NCI-H2029 treated with DMSO at 0.1 percent for 48 hours (cell line): ENCODE measurements around the gene UBE3A.

Source experiments
- DNase-seq: peaks from one replicate; lab custom pipeline; 2025; lab: John Stamatoyannopoulos, UW

The UBE3A gene

DNA sequence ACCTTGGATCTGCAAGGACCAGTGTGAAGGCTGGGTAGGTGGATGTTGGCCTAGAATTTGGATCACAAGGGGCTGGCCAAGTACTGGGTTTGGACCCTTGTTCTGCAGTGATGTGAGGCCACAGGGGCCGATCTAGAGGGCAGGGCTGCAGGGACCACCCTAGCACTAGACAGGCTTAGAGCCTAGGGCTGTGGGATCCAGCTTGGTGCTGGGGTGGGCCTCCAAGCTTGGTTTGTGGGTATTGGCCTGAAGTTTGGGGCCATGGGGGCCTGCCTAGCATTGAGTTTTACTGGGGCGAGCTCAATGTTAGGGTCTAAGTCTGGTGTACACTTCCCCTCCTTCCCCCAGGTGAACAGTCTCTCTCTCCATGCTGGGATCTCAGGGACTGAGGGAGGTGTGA lies 36.5 kb downstream of the UBE3A start:
- no peak for DNase-seq

DNA sequence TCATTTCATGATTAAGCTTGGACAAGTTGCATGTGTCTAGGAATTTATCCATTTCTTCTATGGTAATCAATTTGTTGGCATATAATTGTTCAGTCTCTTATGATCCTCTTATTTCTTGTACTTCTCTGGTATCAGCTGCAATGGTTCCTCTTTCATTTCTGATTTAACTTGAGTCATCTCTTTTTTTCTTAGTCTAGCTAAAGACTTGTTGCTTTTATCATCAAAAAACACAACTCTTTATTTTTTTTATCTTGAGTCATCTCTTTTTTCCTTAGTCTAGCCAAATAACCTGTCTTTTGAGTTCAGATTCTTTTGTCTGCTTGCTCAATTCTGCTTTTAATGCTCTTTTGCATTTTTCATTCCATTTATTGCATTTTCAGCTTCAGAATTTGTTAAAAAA lies 37.3 kb downstream of the UBE3A start:
- no peak for DNase-seq

DNA sequence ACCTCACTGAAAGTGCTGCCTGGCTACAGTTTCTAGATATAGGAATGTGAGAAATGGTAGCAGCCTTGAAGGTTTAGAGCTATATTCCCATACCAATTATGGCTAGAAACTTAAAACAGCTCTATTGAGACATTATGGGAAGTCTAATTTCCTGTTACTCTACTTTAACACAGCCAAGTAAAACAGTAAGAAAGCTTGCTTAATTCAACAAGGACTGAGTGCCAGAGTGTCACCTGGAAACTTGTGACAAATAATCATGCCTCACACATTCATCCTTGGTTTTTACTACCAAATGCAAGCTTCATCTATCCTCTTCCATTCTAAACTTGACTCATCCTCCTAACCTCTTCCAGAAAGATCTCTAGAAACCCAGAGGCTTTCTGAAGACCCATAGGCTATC lies 41.7 kb downstream of the UBE3A start:
- no peak for DNase-seq

- DNase-seq = no peak
Measured at GRCh38 chr15:25394898-25395297, 43.9 kb downstream of the UBE3A start.

- DNase-seq = no peak
Measured at GRCh38 chr15:25392806-25393205, 46.0 kb downstream of the UBE3A start.

GRCh38 chr15:25391971-25392721 lies 46.7 kb downstream of the UBE3A start:
- no peak for DNase-seq

DNA sequence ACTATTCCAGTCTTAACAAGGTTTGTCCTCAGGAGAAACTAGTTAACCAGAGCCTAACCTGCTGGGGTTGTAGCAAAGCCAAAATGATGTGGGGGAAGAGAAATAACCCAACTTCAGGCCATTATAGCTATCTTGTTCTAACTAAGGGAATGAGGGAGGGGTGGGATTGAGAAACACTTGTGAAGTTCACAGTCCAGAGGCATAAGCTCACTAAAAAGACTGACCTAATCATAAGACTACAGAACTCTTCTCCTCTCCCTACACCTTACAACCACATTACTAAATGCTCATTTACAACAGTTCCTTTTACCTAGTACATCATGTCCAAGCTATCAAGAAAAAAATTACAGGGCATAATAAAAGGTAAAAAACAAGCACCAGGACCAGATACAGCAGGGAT lies 52.8 kb downstream of the UBE3A start:
- DNase-seq = no peak

DNA sequence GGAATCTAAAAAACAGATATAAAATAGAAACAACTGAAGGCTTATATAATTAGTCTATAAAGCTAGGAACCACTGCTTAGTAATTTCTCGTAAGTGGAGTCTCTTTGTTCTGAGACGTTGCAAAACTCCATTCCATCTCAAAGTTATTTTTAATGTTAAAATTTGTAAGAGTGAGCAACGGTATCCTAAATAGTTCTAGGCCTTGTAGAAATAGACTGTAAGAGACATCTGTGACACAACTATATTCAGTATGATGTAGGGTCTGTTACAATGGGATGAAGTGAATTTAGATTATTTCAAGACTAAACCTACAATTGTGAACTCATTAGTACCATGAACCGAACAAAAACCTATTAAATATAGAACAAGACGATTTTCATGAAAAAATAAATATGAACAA lies 57.2 kb downstream of the UBE3A start:
- DNase-seq = no peak

GRCh38 chr15:25378501-25378901 lies 60.3 kb downstream of the UBE3A start:
- DNase-seq = no peak

GRCh38 chr15:25375557-25375956 lies 63.3 kb downstream of the UBE3A start:
- no peak for DNase-seq

DNA sequence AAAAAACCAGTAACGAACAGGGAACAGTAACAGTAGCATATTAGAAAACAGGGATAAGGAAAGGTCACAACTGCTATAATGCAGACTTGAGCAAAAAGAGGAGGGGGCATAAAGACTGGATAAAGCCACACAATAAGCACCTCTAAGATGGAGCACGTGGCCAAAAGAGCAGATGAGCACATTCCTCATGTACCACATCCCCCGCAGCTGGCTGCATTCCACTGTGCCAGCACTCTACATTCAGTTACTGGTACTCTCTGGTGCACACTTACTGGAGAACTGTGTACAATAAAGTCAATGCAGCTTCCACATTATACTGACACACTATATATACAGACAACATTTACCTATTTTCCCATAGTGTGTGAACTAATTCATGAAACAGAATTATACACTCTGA lies 64.7 kb downstream of the UBE3A start:
- no peak for DNase-seq

DNA sequence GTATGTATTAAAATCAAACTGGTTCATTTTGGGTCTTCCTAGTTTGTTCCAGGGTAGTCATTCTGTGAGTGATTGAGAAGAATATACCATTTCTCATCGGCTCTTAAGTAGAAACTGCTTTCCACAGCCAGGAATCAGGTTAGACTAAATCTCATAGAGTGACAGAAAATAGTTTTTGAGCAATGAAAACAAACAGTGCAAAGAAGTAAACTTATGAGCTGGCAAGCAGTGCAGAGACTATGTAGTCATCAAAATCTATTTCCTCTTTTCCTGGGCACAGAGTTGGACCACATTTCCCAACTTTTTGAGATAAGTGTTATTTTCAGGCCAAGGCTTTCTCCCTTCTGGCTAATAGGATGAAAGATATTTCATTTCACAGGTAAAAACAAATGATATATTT lies 66.5 kb downstream of the UBE3A start:
- DNase-seq = no peak

DNA sequence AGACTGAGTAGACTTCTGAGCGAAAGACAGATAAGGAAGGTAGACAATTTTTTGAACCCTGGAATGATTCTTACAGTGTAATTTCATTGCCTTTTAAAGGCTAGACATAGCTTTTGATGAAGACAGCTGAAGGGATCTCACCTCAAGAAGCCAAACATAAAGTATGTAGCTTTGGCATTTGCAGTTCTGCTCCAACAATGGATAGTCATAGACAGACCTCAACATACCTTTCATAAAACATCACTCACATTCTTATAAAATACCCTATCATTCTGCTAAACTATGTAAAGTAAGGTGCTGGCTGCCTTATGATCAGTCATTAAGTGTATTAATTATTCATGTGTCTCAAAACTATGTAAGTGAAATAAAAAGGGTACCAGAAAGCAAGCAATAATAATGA lies 70.0 kb downstream of the UBE3A start:
- no peak for DNase-seq

GRCh38 chr15:25366058-25366457 lies 72.8 kb downstream of the UBE3A start:
- DNase-seq = no peak

DNA sequence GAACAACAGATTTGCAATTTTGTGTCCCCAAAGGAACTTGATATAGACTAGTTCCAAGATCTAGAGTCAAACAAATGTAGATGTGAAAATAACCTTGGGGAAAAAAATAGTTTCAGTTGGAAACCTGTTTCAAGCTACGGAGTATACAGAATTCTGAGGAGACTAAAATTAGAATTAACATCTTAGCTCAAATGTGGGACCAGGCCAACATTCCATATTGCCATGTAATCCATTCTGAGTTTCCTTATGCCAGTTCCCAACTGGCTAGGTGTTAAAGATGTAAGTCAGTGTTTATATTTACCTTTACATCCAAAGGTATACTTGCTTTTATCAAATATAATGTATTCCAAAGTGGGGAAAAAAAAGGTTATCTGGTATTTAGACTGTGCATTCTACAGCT lies 76.3 kb downstream of the UBE3A start:
- no peak for DNase-seq

- DNase-seq = no peak
Measured at GRCh38 chr15:25347707-25348106, 91.1 kb downstream of the UBE3A start.

DNA sequence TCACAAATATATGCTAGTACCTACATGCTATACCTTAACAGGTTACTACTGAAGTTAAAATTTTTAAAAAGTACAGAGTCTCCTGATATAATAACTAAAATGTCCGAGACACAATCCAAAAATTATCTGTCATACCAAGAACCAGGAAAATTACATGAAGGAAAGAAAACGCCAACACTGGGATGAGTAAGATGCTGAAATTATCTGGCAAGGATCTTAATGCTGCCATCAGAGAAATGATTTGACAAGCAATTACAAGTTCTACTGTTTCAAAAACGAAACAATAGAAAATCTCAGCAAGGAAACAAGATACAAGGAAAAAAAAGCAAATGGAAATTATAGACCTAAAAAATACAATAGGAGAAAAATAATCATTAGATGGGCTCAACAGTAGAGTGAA lies 92.5 kb downstream of the UBE3A start:
- no peak for DNase-seq

DNA sequence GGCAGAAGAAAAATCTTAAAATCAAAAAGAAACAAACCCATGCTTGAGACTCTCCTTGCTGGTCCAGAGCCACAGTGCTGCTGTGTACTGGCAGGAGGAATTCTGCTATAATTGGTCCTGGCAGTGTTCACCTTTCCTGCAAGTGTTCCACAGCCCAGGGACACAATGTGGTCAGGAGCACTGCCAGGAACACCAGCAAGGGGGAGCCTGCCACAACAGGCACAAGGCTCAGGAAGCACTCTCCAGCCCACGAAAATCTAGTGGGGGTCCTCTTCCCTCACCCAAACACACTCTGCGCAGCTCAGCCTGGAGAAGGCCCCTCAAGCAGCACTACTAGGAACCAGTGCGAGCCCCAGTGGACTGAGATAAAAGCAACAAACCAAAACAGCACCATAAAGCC lies 92.9 kb downstream of the UBE3A start:
- no peak for DNase-seq

- no peak for DNase-seq
Measured at GRCh38 chr15:25342629-25343028, 96.2 kb downstream of the UBE3A start.

DNA sequence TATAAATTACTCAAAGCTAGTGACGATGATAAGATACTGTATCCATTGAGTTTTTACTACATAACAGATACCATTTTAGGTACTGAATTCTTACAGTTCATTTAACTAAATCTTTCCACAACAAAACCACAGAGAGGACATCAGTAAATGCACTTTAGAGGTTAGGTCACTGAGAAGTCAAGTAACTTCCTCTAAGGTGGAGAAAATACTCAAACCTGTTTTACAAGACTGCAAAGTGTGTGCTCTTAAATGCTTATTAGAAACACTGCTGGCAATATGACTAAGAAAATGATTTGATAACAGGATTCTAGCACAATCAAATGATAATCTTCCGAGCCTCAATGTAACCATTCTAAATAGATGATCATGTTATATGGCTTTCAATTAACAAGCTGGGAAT lies 99.4 kb downstream of the UBE3A start:
- DNase-seq = no peak

DNA sequence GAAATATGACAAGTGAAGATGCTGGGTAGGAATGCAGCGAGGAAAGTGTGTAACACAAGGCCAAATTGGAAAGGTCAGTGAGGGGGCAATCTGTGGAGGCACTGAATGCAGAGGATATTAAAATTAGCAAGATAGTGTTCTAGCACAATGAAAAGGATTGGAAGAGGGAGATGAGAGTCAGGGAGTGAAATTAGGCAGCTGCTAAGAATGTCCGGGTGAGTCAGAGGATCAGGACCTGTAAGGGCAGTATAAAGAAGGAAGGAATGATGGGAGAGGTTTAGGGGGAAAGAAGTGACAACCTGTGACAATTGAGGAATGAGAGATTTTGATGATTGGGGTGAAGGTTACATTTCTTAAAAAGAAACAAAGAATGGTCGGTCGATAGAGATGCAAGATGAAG lies 103.5 kb downstream of the UBE3A start:
- no peak for DNase-seq

DNA sequence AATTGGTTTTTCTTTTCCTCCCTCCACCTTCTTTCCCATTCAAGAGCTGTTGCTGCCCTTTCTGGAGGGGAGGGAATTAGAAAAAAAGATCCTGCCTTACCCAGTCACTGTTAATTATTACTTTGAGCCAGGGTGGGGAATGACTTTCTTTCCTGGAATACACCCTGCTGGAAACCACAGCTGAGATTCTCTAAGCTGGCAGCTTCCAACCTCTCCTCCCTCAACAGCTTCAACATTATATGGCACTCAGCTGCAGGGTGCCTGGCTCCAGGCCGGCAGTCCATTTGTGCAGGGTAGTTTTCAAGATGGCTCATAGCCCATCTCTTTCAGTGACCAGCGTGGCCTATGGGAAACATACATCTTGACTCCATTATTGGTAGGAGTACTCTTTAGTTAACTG lies 105.8 kb downstream of the UBE3A start:
- no peak for DNase-seq

DNA sequence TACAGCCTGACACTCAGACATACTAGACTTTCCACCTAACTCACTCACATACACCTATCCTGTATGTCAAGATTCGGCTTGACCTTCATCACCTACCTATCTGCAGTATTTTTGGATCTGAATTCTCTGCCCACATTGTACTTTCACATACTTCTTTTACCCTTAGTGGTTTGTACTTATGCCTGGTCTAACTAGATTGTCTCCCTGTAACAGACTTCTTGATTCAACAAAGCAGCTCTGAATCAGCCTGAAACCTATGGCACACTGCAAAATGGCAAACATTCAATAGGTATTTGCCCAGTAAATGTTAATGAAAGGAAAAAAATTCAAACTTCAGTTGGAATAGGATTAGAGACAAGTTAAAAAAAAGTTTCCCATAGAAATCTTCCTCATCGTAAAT lies 106.5 kb downstream of the UBE3A start:
- DNase-seq = no peak

DNA sequence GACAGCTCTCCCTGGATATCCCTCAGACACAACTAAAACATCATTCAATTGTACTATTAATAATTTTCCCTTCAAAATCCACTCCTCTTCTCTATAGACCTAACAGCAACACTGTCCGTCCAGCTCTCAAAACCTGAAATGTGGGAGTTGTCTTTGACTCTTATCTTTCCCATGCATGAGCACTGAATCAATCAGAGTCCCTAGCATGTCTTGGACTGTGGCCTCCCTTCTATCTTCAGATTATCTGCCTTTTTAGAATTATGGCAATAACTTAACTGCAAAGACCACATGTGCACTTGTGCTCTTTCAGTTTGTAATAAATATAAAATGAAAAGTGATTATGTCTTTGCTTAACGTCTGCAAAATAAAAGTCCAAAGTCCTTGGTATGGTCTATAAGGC lies 107.0 kb downstream of the UBE3A start:
- DNase-seq = no peak

GRCh38 chr15:25331404-25331803 lies 107.4 kb downstream of the UBE3A start:
- no peak for DNase-seq
